Hypothalamus (tissue), 51 donors: Measurements from ENCODE around the gene ABI3BP.
A peak's percentile ranks its signal among the peaks of the same experiment; 100 is the strongest.

Source experiments
- DNase-seq, 51 donors: peaks; one replicate each; lab custom pipeline; 2025; lab: John Stamatoyannopoulos, UW

ABI3BP gene

DNA sequence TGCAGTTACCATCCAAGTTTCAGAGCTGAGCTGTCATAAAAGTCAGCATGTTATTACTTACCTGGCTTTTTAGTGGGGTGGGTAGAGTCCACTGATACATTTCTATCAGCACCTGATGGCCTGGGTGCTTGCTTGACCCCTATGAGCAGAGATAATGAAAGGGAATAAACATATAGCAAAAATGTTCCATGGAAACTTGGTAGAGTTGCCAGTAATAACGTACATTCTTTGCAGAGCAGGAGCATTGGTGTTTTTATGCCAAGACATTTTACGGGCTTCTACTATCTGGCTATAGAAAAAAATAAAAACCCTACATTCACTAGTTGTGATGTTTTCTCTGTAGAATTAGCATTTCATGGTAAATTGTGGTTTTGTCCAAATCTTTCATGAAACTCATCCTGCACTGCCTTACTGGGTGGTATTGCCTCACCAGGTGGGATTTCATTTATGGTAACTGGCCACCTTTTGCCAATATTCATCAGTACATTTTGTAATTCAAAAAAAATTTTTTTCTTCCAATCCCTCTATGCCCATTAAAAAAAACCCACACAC is 213.1 kb downstream of the ABI3BP start:
- DNase-seq: no peak

DNA sequence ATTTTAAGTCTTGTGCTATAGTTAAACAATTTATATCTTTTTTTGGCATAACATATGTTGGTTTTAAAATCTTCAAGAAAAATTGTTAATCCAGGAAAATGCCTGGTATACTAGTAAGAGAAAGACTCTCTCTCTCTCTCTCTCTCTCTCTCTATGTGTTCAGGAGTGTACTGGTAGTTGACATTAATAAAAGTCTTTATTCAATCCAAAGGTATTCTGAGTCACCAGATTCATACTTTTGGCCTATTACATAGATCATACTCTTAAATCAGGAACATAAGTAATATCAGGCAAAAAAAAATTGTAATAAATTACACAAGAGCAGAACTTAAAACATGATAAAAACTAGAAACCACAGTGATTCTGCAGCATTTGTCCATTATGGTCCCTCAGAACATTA is 213.7 kb downstream of the ABI3BP start:
- DNase-seq: no peak

DNA sequence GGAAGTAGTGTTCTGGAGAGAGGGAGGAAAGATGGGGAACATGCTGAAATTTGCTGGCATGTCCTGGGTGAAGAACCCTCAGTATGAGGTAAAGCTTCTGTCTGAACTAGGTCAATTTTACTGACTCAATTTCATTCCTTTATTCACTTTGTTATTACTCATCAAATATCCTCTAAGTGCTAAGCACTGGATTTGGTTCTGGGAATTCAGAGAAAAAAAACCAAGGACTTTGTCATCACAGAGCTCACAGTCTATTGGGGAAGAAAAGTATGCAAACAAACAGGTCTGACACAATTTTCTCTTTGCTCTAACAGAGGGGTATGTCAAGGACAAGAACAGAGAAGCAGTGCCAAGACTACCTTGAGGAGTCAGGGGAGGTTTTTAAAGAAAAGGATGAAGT is 215.9 kb downstream of the ABI3BP start:
- no peak for DNase-seq

DNA sequence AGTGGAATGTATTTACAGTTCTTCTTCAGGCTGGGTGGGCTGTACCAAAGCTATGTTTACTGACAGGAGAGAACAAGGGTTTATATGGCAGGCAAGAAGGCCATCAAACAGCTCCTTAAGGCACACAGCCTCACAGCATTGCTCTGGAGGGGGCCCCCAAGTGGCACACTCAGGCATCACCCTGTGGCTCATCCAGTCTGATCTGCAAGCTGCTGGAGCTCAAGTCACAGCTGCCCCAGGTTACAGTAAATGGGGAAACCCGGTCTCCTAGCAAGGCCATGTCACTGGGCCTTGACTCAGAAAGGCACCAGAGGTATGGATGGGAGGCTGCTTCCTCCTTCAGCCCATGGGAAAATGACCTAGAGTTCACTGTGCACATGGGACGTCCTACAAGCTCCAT is 216.5 kb downstream of the ABI3BP start:
- no peak for DNase-seq

DNA sequence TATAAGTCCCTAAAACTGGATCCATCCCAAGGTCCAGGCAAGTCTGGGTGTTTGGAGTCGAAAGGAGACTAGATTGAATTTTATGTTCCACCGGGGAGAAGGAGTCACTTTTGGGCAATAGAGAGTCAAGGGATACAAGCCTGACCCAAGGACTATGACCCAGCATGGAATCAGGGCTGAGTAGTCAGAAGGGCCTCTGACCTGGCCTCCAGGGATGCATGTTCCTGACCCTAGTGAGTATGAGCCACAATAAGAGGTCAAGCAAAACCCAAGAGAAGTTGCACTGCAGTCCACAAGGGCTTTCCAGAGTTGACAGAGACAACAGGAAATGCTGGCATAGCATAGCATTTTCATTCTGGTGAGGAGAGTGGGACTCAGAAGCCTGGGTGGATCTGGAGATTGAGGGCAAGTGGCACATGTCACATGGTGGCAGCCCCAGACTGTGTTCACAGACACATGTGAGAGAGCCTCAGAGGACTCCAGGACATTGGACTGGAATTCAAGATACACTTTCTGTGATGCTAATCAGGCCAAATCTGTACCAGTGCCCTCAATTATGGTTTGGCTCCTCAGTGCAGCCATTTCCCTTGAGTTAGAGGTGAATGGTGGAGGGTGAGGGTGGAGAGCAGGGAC is 217.0 kb downstream of the ABI3BP start:
- no peak for DNase-seq

DNA sequence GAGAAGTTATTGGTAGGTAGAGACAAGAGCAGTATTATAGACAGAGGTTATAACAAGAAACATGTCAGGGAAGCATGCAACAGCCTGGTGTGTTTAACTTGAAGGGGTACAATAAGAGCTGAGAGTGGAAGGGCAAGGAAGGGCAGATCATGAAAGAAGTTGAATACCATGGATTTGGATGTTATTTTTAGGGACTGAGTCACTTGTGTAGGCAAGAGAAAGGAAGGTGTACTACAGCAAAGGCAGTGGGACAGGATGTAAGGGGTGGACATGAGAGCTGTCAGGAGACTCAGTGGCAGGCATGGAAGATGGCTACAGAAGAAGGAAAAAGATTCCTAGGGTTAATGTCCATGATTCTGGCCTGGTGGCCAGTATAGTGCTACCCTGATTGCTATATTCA is 217.6 kb downstream of the ABI3BP start:
- no peak for DNase-seq

DNA sequence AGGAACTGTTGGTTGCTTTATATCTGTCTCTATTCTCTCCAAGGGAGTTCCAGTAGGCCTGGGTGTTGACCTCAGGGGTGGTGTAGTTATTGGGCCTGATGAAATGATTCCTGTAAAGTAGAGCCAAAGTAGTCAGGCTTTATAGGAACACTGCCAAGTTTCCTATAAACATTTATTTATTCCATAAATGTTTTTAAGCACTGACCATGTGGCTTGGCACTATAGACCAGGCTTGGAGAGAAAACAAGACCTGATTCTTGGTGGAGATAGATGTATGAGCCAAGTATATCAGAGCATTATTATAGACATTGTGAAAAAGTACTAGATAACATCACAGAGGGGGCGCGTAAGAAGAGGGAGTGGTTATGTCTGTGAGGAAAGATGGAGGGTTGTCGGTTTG is 218.0 kb downstream of the ABI3BP start:
- no peak for DNase-seq

DNA sequence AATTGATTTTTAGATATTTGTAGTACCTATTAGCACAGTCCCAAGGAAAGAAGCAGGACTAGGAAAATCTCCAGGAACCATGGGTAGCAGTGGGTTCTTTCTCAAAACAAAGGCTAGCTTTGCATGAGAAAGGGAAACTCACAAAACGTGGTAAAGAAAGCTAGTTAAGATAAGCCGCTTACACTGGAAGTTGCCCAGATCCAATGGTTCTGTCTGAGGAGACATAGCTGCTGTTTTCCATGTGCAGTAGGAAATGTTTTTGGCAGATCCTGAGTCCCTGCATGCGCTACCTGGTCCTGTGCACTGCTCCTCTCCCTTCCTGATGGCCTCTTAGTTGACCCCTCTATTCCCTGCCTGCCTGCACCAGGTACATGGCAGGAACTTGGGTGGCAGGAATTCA is 223.5 kb downstream of the ABI3BP start:
- no peak for DNase-seq

DNA sequence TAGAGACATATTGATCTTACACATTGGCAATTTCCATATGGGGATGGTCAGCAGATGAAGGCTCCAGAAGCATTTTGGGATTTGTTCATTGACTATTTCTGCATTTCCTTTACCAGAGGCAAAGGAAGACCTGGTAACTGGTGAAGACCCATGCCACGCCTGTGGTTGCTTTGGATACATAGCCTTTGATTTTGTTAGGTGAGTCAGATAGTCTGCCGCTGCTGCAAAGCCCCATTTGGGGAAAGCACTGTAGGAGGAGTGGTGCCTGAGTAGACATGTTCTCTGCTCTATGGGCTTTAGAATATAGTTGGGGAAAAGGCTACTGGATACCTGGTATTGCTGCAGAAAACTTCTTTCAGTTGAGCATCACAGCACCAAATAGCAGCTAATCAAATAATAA is 227.2 kb downstream of the ABI3BP start:
- DNase-seq: no peak

DNA sequence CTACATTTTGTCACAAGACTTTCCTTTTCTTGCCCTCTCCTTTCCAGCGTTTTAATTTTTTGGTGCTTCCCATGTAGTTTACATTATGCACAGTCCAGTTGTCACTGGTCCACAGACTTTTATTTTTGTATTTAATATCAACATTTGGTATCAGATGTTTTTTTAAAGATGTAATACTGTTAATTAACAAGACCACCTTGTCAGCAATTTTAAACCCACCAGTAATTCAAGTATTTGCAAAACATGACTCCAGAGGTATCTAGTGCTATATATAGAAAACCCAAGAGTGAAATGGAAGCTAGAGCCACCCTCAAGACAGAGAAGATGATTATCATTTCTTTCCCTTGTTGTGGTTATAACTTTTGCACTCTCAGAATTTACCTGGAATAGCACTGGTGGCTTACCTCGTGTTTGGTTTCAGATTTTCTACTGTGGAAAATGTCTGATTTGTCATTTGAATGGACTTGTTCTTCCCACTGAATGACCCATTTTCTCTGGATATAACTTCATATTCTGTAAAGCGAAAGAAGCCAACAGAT is 227.7 kb downstream of the ABI3BP start:
- no peak for DNase-seq

DNA sequence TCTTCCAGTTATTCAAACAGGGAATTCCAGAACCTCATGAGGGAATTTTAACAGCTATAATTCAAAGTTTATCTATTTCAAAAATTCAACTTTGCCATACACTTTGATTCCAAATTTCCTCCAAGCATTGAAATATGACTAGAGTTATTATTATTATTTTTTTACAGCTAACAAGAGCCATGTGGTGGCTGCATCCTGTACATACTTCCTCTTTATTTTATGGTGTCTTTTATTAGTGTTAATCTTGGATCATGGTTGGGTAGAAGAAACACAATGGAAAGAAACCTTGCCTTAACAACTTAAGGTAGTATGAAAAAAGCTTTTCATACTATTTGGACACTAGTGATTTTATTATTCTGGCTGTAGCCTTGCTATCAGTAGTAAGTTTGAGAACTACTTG is 231.3 kb downstream of the ABI3BP start:
- no peak for DNase-seq

DNA sequence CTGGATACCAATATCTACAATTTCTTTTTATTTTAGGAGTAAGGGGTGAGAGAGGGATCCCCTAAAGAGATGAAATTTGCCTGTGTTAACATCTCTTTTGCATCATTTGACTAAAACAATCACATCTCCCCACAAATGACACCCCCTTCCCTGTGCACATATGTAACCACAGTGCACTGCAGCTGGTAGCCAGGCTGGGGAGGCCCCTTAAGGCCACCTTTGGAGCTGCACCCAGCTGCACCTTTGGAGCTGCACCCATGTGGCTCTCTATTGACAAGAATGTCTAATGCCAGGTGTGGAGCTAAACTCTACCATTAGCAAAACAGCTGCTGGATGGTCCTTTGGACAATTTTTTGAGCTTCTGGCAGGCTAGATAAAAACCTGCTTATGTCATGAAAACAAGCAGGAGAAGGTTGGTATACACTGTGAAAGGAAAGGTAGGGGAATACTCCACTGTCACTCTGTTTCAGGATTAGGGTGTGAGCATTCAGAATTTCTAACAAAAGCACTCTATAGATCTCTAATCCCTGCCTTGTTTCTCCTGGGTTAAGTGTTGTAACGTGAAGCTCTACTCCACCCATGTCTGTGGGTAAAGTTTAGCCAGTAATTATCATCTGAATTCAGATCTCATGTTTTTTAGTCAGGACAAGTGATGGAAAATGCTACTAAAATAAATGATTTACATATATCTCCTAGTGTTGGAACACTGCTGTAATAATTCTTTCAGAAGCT is 231.8 kb downstream of the ABI3BP start:
- no peak for DNase-seq

DNA sequence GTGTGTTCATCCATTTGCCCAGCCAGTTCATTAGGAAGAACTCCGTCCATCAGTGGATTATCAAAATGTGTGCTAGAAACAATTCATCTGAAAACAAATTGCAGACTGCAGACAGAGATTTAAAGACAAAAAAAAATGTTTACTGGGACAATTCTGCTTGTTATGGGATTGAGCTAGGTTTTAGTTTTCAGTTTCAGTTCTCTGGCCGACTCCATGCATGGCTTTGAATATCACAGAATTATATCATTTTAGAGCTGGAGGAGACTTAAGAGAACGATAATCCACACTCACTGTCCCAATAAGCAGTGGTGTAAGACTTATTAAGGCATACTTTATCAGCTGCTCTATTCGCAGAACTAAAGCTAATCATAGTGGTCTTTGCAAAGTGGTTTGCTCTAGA is 232.8 kb downstream of the ABI3BP start:
- DNase-seq: no peak

DNA sequence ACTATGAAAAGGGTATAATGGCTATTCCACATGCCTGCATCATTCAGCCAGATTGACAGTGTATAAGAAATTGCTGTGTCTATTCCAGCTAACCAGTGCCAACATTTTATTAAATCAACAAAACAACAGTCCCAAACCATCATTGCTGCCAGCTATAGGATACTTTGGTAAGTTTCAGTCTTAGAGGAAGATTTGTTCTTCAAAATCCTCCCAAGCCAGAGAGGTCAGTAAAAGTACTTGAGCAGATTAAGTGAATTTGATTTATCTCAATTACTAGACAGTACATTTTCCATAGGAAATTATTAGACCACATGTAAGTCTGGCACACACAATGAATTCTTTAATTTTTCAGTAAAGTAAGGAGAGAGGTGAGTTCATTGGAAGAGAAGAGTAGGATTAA is 233.3 kb downstream of the ABI3BP start:
- DNase-seq: no peak

DNA sequence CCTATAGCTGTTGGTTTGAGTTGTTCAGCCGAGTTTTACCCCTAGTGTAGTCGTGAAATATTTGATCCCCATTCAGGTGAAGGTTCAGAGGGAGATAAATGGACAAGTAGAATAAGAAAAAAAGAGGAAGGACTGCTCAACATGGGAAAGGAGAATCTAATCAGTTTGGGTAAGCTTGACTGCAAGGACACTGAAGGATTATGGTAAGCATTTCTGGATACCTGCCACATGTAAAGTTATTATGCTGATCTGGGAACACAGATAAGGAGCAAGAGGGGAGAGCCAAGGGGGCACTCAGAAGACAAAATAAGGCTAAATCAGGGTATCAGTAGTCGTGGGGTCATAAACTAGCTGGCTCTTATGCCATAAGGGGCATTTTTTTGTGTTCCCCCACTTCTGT is 234.1 kb downstream of the ABI3BP start:
- DNase-seq: no peak

DNA sequence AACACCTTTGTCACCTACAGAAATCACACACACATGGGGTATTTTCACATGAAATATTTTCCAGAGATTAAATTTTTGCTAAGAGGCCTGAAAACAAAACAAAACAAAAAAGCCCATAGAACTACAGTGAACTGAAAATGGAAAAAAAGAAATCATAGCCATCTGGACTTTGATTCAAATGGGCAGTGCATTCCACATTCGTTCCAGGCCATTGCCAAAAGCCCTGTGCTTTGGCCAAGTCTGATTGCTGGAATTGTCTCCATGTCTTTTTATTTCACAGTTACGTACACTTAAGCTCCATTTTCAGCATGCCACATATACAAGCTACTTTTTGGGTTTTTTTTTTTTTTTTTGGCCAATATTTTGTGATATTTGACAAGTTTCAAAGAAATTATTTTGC is 236.8 kb downstream of the ABI3BP start:
- no peak for DNase-seq

DNA sequence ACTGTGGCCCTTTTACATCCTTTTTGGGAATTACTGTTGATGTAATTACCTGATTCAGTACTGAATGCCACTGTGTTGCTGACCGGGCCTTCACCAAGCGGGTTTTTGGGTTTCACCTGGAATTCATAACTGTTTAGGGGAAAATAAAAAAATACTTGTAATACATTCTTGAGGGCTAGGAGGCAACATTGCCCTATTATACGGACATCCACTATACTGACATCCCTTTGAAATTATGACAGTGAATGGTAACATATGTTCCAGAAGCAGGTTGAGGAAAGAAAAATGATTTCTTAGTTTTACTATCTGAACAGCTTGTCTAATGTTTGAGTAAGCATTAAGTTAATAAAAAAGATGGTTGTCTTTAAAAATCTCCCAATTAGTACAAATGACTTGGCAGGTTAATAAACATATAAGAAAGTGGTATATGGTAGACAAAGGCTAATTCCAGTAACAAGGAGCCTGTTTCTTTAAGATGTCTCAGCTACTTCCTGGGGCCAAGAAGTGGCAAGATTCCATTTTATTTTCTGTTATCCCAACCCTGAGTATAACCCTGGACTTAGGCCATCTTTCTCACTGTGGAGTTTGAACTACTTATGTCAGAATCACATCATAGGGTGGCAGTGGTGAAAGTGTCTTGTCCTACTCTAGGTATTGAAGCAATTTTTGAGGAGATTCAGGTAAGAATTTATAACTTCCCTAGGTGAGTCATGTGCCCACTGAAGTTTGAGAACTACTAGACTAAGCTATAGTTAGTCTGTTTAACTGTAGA is 238.5 kb downstream of the ABI3BP start:
- no peak for DNase-seq

DNA sequence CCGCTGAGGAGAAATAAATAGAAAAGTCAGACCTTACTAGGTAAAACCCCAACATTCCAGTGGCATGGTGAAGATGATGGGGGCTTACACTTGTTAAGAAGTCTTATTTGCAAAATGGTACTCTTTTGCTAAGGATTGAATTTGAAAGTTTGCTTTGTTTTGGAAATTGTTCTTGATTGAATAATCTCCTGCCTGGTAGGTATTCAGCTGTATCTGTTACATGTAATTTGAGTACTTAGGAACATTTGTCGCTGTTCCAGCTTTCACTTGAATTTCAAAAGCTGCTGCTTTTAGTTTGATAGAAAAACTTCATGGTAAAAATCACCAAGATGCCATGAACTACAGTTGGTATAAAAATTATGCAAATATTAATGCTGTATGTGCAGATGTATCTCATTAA is 239.4 kb downstream of the ABI3BP start:
- DNase-seq: no peak

DNA sequence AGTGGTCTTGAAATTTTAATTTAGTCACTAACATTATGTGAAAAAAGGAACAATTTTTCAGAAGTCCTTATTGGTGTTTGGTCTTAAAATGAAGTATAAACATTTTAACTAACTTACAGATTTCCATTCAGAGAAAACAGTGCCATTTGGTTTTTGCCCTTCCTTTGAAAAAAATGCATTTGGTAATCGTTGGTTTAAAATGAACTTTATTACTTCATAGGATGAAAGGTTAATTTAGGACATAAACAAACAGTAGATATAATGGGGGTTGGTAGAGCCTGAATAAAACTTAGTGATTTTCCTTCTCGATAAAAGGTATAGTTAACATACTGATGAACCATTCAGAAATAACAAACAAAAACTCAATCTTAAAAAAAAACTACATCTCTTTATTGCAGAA is 244.3 kb downstream of the ABI3BP start:
- no peak for DNase-seq

DNA sequence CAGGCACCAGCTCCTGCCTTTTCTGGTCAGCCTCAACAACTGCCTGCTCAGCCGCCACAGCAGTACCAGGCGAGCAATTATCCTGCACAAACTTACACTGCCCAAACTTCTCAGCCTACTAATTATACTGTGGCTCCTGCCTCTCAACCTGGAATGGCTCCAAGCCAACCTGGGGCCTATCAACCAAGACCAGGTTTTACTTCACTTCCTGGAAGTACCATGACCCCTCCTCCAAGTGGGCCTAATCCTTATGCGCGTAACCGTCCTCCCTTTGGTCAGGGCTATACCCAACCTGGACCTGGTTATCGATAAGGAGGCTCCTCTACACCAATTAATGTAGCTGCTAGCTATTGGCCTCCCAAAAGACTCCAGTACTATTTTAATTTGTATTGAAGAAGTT is 245.0 kb downstream of the ABI3BP start:
- DNase-seq: no peak

DNA sequence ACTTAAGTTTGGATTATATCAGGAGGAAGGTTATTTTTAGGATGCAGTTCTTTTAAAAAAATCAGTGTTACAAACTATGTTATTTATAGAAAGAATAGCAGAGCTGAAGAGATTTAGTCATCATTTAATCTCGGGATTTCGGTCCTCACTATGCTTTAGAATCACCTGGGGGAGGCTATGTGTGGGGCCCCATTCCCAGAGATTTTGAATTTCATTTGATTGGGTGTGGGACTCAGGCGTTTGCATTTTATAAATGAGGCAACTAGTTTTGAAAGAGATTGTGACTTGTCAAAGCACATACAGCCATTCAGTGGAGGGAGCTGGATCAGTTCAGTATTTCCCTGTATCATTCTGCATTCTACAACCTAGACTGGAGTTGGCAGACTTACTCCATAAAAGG is 247.1 kb downstream of the ABI3BP start:
- DNase-seq: peak in 1 of 51 donors; percentile 9
